SK-N-SH (cell line): Measurements from ENCODE around the gene RGS6. TPM values are rescaled to one million over a fixed set of nuclear protein-coding genes. Genes with fewer than 3 reads are reported as not detected.

Experiments
- CTCF ChIA-PET: fragments of 300-600, 350-600 bp; formaldehyde crosslinking; extraction: SDS; loops from one replicate; lab custom pipeline; 2021; lab: Yijun Ruan, JAX
- POLR2A ChIA-PET: fragments of 350-600 bp; sonication (Branson Sonifier 250); formaldehyde crosslinking; extraction: SDS; loops from one replicate; lab custom pipeline; 2020; ENCODE audit warnings: antibody characterized with exemption, inconsistent platforms; lab: Yijun Ruan, JAX
- DNase-seq: peaks from one replicate; pipeline ENCODE4 v3.0.0; 2012
- H2AFZ ChIP-seq: fragments of 200-600 bp; sonication (generic); 2 replicates; pipeline ENCODE4 v1.8.1; 2016; ENCODE audit warnings: antibody characterized with exemption, mild to moderate bottlenecking, low read depth
- H3F3A ChIP-seq: fragments of 200-600 bp; sonication (generic); replicated peaks from 2 replicates; pipeline ENCODE3; 2016; ENCODE audit warnings: antibody characterized with exemption, mild to moderate bottlenecking; ENCODE audit not compliant: insufficient read depth
- H3K27ac ChIP-seq, 2 experiments: fragments of 200-500 bp in 1 of 2; fragments of 200-600 bp in 1 of 2; sonication (Bioruptor generic) in 1 of 2; sonication (generic), shearing (Covaris generic) in 1 of 2; 2 replicates each; pipeline versions ENCODE4 v1.5.1 to v1.6.1; 2014 to 2016; ENCODE audit warnings: low read depth in 2 of 2, inconsistent platforms in 1 of 2, low read length in 1 of 2, mild to moderate bottlenecking in 1 of 2, mixed read lengths in 1 of 2
- H3K27me3 ChIP-seq: fragments of 200-600 bp; sonication (generic), shearing (Covaris generic); 2 replicates; pipeline ENCODE4 v1.6.1; 2016; ENCODE audit warnings: mixed run types; ENCODE audit not compliant: insufficient read depth
- H3K36me3 ChIP-seq, 2 experiments: fragments of 200-500 bp in 1 of 2; fragments of 200-600 bp in 1 of 2; sonication (Bioruptor generic) in 1 of 2; sonication (generic) in 1 of 2; replicated peaks in 1 of 2; 2 replicates each; pipeline versions ENCODE3 to v1.5.1; 2014 to 2016; ENCODE audit warnings: low read length in 1 of 2, mild to moderate bottlenecking in 1 of 2; ENCODE audit not compliant: insufficient read depth in 2 of 2, control insufficient read depth in 1 of 2
- H3K4me1 ChIP-seq, 2 experiments: fragments of 200-500 bp in 1 of 2; fragments of 200-600 bp in 1 of 2; sonication (Bioruptor generic) in 1 of 2; sonication (generic), shearing (Covaris generic) in 1 of 2; 2 replicates each; pipeline versions ENCODE4 v1.5.1 to v1.6.1; 2014 to 2016; ENCODE audit warnings: low read depth in 1 of 2, low read length in 1 of 2, mixed run types in 1 of 2; ENCODE audit not compliant: insufficient read depth in 2 of 2, control insufficient read depth in 1 of 2
- H3K4me2 ChIP-seq: fragments of 200-600 bp; sonication (generic), shearing (Covaris generic); 2 replicates; pipeline ENCODE4 v1.6.1; 2017; ENCODE audit warnings: mixed run types
- H3K4me3 ChIP-seq, 2 experiments: fragments of 200-500 bp in 1 of 2; fragments of 200-600 bp in 1 of 2; sonication (Bioruptor generic) in 1 of 2; sonication (generic), shearing (Covaris generic) in 1 of 2; 2 replicates each; pipeline versions ENCODE4 v1.5.1 to v1.8.1; 2014 to 2016; ENCODE audit warnings: low read depth in 2 of 2, inconsistent platforms in 1 of 2, low read length in 1 of 2, mild to moderate bottlenecking in 1 of 2, mixed read lengths in 1 of 2, moderate library complexity in 1 of 2
- H3K79me2 ChIP-seq: fragments of 200-600 bp; sonication (generic); 2 replicates; pipeline ENCODE4 v1.8.1; 2017; ENCODE audit warnings: mild to moderate bottlenecking; ENCODE audit not compliant: insufficient read depth
- H3K9ac ChIP-seq: fragments of 200-600 bp; sonication (generic); 2 replicates; pipeline ENCODE4 v1.6.1; 2017; ENCODE audit warnings: mixed run types
- H3K9me2 ChIP-seq: fragments of 200-600 bp; sonication (generic); 2 replicates; pipeline ENCODE4 v1.6.1; 2017; ENCODE audit warnings: mixed run types
- H3K9me3 ChIP-seq: fragments of 200-600 bp; sonication (generic); 2 replicates; pipeline ENCODE4 v1.6.1; 2017; ENCODE audit warnings: mixed run types, mild to moderate bottlenecking, moderate library complexity
- H4K20me1 ChIP-seq: fragments of 200-600 bp; sonication (generic); 2 replicates; pipeline ENCODE4 v1.6.1; 2017; ENCODE audit warnings: mild to moderate bottlenecking, mixed run types; ENCODE audit not compliant: insufficient read depth
- CHD2 ChIP-seq: fragments of 150-350 bp; IDR thresholded peaks from 2 replicates; pipeline ENCODE4 v1.6.1; 2018; ENCODE audit warnings: low read length; ENCODE audit not compliant: partially characterized antibody
- FOSL2 ChIP-seq: IDR thresholded peaks from 2 replicates; pipeline ENCODE4 v1.4.0; 2012; ENCODE audit warnings: low read depth, mild to moderate bottlenecking, moderate library complexity, borderline replicate concordance
- FOXJ3 ChIP-seq: sonication (generic); formaldehyde crosslinking; IDR thresholded peaks from 2 replicates; pipeline ENCODE4 v1.5.1; 2020; ENCODE audit warnings: mild to moderate bottlenecking, missing genetic modification reagents
- FOXM1 ChIP-seq: IDR thresholded peaks from 2 replicates; pipeline ENCODE4 v1.4.0; 2012; ENCODE audit warnings: low read depth, mild to moderate bottlenecking
- JUND ChIP-seq: IDR thresholded peaks from 2 replicates; pipeline ENCODE4 v1.4.0; 2012
- MEF2A ChIP-seq: IDR thresholded peaks from 2 replicates; pipeline ENCODE4 v1.4.0; 2012; ENCODE audit warnings: low read depth, borderline replicate concordance
- NFIC ChIP-seq: IDR thresholded peaks from 2 replicates; pipeline ENCODE4 v1.4.0; 2012; ENCODE audit warnings: borderline replicate concordance
- POLR2AphosphoS5 ChIP-seq: IDR thresholded peaks from 2 replicates; pipeline ENCODE4 v1.6.1; 2012; ENCODE audit warnings: low read depth, low read length
- RAD21 ChIP-seq: IDR thresholded peaks from 2 replicates; pipeline ENCODE4 v1.6.1; 2012; ENCODE audit warnings: mild to moderate bottlenecking, low read length
- RCOR1 ChIP-seq: fragments of 150-350 bp; IDR thresholded peaks from 2 replicates; pipeline ENCODE4 v1.6.1; 2017; ENCODE audit warnings: antibody characterized with exemption, low read length
- RFX5 ChIP-seq: IDR thresholded peaks from 2 replicates; pipeline ENCODE4 v1.6.1; 2012; ENCODE audit warnings: mild to moderate bottlenecking, improper control_type of control experiment, low read length
- RXRA ChIP-seq: IDR thresholded peaks from 2 replicates; pipeline ENCODE4 v1.4.0; 2012; ENCODE audit warnings: low read depth, mild to moderate bottlenecking, borderline replicate concordance
- SIN3A ChIP-seq: IDR thresholded peaks from 2 replicates; pipeline ENCODE4 v1.6.1; 2012; ENCODE audit warnings: low read depth, mild to moderate bottlenecking, low read length, moderate library complexity, borderline replicate concordance
- SMC3 ChIP-seq: IDR thresholded peaks from 2 replicates; pipeline ENCODE4 v1.6.1; 2012; ENCODE audit warnings: low read depth, low read length, improper control_type of control experiment
- TAF1 ChIP-seq: IDR thresholded peaks from 2 replicates; pipeline ENCODE4 v1.6.1; 2012; ENCODE audit warnings: low read depth, mild to moderate bottlenecking, low read length, moderate library complexity, borderline replicate concordance
- TEAD4 ChIP-seq: IDR thresholded peaks from 2 replicates; pipeline ENCODE4 v1.4.0; 2012; ENCODE audit warnings: mild to moderate bottlenecking, borderline replicate concordance; ENCODE audit not compliant: insufficient read depth
- YY1 ChIP-seq: IDR thresholded peaks from 2 replicates; pipeline ENCODE4 v1.4.0; 2012; ENCODE audit warnings: low read depth, mild to moderate bottlenecking
- WGBS: methylation state at CpG from one replicate; pipeline ENCODE4 v1.1.6; 2017; ENCODE audit warnings: low lambda C conversion rate; 5-methylcytosine and 5-hydroxymethylcytosine counted together
- polyA plus RNA-seq, 3 experiments: library from polyadenylated mRNA; depleted of rRNA; stranded (reverse); fragments of >200 nt; gene quantifications; 2 replicates each; pipeline ENCODE4 v1.2.3, GENCODE V29; 2012
- TF ChIP-seq, protein P1 (sequence below): IDR thresholded peaks from 2 replicates; pipeline ENCODE4; 2012
- TF ChIP-seq, protein P2 (sequence below): IDR thresholded peaks from 2 replicates; pipeline ENCODE4 v1.4.0; 2012; ENCODE audit warnings: low read depth

RGS6 gene
- polyA plus RNA-seq, 1 of the 3 experiments (the other 2 are of a cell fraction), result not detected

DNA sequence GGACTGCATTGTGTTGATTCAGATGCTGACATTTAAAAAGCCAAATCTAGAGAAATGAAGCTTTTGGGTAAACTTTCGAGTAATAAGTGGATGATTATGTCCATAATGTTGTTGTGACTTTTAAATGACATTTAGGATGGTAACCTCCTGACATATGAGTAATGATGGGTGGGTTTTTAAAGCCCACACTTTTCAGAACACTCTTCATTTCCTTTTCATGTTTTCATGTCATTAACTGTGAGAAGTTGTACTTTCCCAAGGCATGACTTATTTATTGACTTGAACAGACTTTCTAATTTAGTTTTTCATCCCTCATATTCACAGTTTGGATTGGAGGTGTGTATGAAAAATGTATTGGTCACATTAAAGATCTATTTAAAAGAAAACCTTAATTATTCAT is 35.5 kb downstream of the RGS6 start:
- TF ChIP-seq JUND (no peak), YY1 (no peak), SMC3 (no peak), TAF1 (no peak), CHD2 (no peak), MEF2A (no peak), SIN3A (no peak), RXRA (no peak), FOSL2 (no peak), RAD21 (no peak), FOXM1 (no peak), RCOR1 (no peak)
- TF ChIP-seq, protein P1, sequence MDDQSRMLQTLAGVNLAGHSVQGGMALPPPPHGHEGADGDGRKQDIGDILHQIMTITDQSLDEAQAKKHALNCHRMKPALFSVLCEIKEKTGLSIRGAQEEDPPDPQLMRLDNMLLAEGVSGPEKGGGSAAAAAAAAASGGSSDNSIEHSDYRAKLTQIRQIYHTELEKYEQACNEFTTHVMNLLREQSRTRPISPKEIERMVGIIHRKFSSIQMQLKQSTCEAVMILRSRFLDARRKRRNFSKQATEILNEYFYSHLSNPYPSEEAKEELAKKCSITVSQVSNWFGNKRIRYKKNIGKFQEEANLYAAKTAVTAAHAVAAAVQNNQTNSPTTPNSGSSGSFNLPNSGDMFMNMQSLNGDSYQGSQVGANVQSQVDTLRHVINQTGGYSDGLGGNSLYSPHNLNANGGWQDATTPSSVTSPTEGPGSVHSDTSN, result no peak
- ChIA-PET POLR2A (no interaction called here), CTCF (interaction anchor here (1.3 to 1.4 kb wide), 2 partner anchors 10 to 34 kb away, joined by 3 read pairs; no protein-coding TSS in a partner anchor)
- no peaks in the 10 kb centered on the region for H3K9me2 ChIP-seq
- H4K20me1 ChIP-seq, result no peaks in the 10 kb centered on the region
- no peaks in the 10 kb centered on the region for H3K9me3 ChIP-seq
- H3K36me3 ChIP-seq, result no peaks in the 10 kb centered on the region
- H3K9ac ChIP-seq, result no peak overlapping the region
- no peaks in the 10 kb centered on the region for H3K79me2 ChIP-seq
- no peak overlapping the region for H2AFZ ChIP-seq
- no peak overlapping the region for H3K4me3 ChIP-seq
- H3K4me2 ChIP-seq, result no peak overlapping the region
- H3K4me1 ChIP-seq, result no peaks in the 10 kb centered on the region
- no peak overlapping the region for H3K27ac ChIP-seq
- no peaks in the 10 kb centered on the region for H3F3A ChIP-seq
- WGBS, result 0% methylated on average over 1 of the region's 1 CpG
- DNase-seq, result no peak
- H3K27me3 ChIP-seq, result peaks cover 6% of the 10 kb centered on the region; the same call in 1 of the 2 replicates

- WGBS, result 0% methylated on average over 3 of the region's 3 CpGs
- no peak overlapping the region for H3K4me2 ChIP-seq
- CTCF ChIA-PET, result no interaction called here
- H2AFZ ChIP-seq, result no peak overlapping the region
- no peaks in the 10 kb centered on the region for H3K4me1 ChIP-seq
- no peaks in the 10 kb centered on the region for H3F3A ChIP-seq
- no peaks in the 10 kb centered on the region for H3K9me3 ChIP-seq
- no peak for DNase-seq
- no peaks in the 10 kb centered on the region for H3K36me3 ChIP-seq
- H3K4me3 ChIP-seq, result no peak overlapping the region
- no peak for TF ChIP-seq RAD21
- no peak for TF ChIP-seq RFX5
- no peak for TF ChIP-seq NFIC
- no peak for TF ChIP-seq POLR2AphosphoS5
- TF ChIP-seq, protein P2, sequence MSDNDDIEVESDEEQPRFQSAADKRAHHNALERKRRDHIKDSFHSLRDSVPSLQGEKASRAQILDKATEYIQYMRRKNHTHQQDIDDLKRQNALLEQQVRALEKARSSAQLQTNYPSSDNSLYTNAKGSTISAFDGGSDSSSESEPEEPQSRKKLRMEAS, result no peak
- TF ChIP-seq SIN3A, result no peak
- no peak for TF ChIP-seq TEAD4
- no peak for TF ChIP-seq MEF2A
- no peak for TF ChIP-seq FOXJ3
- TF ChIP-seq FOXM1, result no peak
- TF ChIP-seq, all 33 proteins: peak for 0
- H3K9ac ChIP-seq, result no peak overlapping the region
- no peaks in the 10 kb centered on the region for H4K20me1 ChIP-seq
- POLR2A ChIA-PET, result no interaction called here
- H3K79me2 ChIP-seq, result no peaks in the 10 kb centered on the region
- peaks cover 6% of the 10 kb centered on the region; the same call in 1 of the 2 replicates for H3K27me3 ChIP-seq
- no peak overlapping the region for H3K27ac ChIP-seq
- no peaks in the 10 kb centered on the region for H3K9me2 ChIP-seq
Measured at GRCh38 chr14:71970272-71970671, 38.0 kb downstream of the RGS6 start.
